OCI-M1 (cell line): ENCODE measurements around the gene LCN6.

Experiments
- DNase-seq: peaks from one replicate; lab custom pipeline; 2025; lab: John Stamatoyannopoulos, UW

The LCN6 gene

DNA sequence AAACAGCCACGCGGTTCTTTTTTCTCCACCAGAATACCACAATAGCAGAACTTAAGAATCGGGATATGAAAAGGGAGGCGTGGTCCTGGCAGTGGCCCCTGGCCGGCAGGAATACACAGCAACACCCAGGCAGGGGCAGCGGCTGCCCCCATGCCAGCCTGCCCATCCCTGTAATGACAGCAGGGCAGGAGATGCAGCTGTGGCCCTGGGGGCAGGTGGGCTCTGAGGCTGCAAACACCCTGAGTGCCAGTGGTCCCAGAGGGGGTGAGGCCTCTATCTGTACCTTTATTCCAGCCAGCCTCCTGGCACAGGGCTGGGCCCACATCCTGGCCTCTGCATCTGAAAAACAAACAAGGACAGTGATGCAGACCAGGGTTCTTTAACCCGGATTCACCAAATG, 23.6 kb downstream of the LCN6 start:
- no peak for DNase-seq

DNA sequence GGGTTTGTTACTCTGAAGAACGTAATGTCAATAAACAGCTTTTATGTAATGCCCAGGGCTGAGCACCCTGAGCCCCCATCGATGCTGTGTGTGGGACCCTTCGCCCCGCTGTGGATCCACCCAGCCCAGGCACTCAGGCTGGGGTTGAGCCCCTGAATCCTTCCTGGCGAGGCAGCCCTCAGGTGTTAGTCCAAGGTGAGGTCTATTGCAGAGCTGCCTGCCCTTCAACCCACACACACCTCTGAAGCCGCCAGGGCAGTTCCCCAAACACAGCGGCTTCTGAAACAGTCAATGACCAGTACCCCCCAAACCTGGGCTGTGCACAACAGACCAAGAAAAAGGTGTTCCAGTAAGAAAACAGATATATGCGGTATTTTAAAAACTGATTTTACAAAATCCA, 24.3 kb downstream of the LCN6 start:
- DNase-seq: no peak

DNA sequence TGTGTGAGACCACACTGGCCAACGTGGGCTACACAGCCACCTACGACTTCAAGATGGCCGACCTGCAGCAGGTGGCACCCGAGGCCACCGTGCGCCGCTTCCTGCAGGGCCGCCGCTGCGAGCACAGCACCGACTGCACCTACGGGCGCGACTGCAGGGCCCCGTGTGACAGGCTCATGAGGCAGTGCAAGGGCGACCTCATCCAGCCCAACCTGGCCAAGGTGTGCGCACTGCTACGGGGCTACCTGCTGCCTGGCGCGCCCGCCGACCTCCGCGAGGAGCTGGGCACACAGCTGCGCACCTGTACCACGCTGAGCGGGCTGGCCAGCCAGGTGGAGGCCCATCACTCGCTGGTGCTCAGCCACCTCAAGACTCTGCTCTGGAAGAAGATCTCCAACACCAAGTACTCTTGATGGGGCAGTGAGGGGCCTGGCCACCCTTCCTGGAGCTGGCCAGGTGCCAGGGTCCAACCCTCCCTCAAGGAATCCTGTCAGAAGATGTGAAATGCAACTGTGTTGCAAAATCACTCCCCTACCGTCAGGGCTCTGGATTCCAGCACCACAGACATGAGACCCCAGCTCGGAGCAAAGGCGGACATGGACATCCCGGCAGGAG, 24.9 kb downstream of the LCN6 start:
- no peak for DNase-seq

DNA sequence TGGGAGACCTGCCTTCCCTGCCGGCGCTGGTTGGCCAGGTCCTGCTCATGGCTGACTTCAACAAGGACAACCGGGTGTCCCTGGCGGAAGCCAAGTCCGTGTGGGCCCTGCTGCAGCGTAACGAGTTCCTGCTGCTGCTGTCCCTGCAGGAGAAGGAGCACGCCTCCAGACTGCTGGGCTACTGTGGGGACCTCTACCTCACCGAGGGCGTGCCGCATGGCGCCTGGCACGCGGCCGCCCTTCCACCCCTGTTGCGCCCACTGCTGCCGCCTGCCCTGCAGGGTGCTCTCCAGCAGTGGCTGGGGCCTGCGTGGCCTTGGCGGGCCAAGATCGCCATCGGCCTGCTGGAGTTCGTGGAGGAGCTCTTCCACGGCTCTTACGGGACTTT, 25.4 kb downstream of the LCN6 start:
- no peak for DNase-seq

DNA sequence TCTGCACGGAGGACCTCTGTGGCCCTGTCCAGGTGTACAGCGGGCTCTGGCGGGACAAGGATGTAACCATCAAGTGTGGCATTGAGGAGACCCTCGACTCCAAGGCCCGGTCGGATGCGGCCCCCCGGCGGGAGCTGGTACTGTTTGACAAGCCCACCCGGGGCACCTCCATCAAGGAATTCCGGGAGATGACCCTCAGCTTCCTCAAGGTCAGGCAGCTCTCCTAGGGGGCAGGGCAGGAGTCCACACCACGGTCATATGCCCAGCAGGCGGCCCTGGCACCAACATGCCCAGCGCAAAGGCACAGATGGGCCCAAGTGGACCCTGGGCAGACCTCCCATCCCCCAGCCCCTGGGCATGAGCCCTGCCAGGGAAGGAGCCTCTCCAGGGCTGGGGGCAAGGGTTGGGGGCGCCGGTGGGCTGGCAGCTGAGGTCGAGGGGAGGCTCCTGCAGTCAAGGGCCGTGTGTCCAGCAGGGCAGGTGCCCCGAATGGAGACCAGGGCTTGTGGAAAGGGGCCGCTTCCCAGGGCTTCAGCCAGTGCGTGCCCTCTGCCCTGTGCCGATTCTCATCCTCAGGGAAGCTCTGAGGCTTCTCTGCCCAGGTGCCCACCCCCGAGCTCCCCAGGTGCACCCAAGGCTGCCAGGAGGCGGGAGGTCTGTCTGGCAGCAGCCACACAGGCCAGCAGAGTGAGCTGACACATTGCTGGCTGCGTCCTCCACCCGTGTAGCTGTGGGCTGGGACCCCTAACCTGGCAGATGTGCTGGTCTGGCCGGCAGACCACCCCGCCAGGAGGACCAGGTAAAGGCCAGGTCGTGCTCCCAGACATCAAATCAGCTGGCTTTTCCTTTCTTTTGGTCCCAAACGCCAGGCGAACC, 26.0 kb downstream of the LCN6 start:
- no peak for DNase-seq

DNA sequence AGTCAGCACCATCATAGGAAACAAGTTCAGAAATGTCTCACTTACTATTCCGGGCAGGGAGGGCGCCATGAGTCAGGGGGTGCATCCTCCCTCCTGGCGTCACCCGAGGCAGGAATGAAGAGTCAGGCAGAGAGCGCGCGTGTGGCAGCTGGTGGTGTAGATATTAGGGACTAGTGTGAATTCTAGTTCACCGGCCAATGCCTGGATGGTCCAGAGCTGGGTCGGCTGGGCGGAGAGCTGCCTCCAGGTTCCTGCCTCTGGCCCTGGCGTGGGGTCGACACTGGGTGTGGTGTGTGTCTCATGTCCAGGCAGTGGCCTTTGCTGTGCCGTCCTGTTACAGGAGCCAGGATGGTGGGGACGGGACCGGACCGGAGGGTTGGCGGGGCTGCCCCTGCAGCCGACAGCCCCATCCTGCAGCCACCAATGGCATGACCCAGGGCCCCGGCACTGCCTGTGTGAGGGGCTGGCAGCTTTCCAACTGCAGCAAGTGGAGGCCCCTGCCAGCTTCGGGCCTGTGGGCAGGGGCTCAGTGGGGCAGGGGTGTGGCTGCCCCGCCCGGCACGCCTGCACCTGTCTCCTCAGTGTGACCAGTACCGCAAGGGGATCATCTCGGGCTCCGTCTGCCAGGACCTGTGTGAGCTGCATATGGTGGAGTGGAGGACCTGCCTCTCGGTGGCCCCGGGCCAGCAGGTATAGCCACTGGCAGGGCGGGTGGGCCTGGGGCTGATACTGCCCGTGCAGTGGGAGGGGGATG, 26.8 kb downstream of the LCN6 start:
- DNase-seq: no peak

DNA sequence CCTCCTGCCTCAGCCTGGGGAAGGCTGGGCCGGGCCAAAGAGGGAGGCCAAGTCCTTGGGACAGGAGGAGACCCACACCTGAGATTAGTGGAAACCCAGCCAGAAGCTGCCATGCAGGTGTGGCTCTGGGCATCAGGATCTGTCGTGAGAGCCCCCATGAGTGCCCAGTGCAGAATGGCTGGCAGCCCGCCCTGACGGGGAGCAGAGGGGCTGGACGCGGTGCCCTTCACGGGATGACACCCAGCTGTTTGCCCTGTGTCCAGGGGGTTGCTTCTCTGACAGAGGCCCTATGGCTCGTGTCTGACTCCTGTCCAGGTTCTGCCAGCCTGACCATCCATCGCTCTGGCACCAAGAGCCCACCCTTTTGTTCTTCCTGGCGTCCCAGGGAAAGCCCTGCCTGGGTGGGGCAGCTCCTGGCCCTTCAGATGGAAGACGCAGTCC, 27.4 kb downstream of the LCN6 start:
- no peak for DNase-seq

DNA sequence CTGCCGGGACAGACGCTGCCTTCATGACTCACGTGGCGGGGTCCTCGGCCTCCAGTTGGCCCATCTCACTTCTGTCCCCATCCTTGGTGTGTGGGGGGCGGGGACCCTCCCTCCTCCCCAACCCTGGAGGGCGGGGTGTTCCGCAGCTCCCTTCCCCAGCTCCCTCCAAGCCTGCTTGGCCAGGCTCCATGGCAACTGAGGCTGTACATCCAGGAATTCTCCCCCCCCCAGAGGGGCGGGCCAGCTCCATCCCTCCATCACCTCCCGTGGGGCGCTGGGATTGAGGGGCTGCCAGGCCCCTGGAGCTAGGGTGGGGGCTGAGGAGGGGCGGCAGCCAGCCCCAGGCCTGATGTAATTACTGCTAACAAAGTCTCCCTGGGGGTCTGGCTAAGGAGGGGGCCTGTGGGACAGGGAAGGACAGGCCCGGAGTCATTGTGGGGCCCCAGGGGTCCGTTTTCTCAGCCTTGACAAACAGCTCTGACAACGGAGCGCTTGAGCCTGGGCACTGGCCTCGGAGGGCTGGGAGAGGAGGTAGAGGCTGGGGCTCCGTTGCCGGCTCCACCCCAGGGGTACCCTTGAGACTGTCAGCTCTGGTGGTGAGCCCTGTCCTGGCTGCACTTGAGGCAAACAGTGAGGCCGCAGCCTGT, 28.0 kb downstream of the LCN6 start:
- no peak for DNase-seq

DNA sequence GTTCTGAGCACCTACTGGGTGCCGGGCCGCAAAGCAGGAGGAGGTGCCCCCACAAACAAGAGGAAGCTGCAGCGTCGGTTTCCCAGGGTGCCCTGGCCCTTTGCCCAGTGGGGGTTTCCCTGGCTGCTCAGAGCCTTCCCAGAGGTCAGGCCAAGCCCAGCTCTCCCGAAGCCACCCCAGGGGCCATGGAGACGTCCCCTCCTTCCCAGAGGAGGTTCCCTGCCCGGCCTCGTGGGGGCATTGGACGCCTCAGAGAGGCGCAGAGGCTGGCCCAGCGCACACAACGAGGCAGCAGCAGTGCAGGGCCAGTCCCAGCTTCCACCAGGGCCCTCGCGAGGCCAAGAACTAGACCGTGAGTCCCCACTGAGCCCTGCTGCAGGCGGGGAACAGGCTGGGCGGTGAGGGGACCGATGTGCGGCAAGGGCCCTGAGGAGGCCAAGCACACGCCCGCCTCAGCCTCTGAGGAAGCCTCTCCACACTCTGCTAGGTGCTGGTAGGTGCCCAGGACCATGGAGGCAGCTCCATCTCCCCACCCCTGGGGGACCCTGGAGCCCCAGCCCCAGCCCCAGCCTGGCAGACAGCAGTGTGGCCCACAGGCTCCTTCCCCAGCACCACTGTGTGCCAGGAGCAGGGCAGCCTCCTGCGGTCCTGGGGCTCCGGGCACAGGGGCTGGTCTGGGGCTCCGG, 29.0 kb downstream of the LCN6 start:
- DNase-seq: no peak

DNA sequence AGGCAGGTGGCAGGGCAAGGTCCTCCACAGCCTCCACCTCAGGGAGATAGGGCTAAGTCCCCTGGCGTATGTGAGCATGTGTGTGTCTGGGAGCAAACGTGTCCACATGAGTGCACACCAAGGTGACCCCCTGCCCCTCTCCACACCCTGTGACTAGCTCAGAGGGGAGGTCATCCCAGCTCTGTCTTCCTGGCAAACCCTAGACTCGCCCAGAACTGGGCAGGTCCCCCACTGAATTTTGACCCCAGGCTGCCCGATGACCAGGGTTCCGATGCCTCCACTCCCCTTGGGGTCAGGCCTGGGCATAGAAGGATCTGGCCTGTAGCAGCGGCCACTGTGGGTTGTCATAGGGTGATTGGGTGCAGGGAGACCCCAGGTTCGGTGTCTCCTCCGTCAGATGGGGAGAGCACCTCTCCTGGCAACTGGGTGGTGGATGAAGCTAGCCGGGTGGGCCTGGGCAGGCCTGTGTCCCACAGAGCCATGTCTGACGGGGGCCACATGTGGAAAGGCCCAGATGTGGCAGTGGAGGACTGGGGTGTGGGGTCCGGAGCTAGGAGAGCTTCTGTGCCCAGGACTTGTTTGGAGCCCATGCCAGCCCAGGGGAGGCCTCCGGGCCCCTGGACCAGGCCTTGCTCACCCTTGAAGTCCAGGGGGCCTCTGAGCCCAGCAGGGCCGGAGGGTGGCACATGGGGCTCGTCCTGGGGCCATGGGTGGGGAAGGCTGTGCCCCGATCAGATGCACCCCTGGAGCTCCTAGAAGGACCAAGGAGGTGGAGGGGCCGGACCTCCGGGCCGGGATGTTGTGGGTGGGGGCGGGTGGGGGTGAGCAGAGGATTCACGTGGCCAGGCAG, 29.8 kb downstream of the LCN6 start:
- DNase-seq: no peak

DNA sequence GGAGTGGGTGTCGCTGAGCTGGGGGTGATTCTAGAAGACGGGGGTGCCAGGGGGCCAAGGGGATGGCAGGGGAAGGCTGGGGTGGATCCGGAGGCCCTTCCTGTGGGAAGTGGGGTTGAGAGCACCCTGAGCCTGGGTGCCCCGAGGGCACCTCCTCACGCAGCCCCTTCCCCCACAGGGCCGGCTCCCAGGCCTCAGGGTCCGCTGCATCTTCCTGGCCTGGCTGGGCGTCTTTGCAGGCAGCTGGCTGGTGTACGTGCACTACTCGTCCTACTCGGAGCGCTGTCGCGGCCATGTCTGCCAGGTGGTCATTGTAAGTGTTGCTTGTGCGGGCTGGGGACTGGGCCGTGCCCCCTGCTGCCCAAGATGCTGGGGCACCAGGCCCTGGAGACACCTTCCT, 30.9 kb downstream of the LCN6 start:
- no peak for DNase-seq

DNA sequence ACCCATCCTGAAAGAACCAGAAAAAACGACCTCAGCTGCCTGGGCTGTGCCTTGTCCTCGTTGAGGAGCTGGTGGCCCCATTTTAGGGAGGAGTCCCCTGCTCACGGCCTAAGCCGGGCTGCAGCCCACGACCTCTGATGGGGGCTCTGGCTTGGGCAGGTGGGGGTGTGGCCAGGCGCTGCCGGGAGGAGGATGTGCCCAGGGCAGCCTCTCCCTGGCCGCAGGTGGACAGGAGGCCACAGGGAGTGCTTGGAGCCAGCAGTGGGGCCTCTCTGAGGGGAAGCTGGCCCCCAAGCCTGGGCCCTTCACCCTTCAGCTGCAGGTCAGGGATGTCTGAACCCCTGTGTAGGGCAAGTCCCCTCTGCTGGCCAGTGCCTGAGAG, 33.4 kb downstream of the LCN6 start:
- DNase-seq: no peak

DNA sequence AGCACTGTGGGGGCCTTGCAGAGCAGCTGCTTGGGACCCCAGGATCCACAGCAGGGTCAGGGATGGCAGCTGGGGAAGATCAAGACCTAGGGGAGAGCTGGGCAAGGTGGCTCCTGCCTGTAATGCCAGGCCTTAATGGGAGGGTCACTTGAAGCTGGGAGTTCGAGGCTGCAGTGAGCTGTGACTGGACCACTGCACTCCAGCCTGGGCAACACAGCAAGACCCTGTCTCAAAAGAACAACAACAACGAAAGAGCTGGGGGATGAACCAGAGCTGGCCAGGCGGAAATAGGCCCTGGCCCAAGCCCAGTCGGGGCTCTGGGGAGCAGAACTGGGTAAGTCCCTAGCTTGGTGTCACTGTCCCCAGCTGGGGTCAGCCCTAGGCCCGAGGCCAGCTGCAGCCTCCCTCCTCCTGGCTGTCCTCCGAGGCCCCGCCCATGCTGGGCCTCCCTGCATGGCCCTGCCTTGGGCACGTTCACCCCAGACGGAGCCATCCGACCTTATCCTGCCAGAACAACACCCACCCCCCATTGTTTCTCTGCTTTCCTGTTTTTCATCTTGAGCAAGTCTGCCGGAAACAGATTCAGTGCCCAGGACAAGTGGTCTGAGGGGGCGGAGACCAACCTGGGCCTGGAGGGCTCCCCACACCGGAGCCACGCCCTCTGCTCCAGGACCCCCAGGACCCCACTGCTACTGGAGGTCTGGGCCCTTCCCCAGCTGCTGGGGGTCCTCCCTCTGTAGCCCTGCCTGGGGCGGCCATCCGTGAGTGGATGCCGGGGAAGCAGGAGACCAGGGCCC, 34.0 kb downstream of the LCN6 start:
- no peak for DNase-seq

DNA sequence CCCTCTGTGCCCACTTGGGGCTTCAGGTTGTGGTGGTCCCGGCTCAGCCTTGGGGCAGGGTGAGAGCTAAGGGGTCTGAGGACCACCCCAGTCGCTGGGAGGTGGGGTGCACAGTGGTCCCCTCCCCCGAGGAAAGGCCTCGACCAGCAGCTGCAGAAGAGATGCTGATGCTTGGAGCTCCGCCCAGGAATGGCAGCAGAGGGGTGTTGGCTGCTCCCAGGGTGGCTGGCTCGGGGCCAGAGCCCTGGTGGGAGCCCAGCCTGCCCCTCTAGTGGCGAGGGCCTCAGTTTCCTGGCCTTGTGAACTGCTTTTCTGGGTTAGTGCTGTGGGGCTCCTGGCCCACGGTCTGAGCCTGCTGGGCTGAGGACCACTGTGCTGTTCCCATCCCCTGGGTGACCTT, 34.8 kb downstream of the LCN6 start:
- DNase-seq: no peak

DNA sequence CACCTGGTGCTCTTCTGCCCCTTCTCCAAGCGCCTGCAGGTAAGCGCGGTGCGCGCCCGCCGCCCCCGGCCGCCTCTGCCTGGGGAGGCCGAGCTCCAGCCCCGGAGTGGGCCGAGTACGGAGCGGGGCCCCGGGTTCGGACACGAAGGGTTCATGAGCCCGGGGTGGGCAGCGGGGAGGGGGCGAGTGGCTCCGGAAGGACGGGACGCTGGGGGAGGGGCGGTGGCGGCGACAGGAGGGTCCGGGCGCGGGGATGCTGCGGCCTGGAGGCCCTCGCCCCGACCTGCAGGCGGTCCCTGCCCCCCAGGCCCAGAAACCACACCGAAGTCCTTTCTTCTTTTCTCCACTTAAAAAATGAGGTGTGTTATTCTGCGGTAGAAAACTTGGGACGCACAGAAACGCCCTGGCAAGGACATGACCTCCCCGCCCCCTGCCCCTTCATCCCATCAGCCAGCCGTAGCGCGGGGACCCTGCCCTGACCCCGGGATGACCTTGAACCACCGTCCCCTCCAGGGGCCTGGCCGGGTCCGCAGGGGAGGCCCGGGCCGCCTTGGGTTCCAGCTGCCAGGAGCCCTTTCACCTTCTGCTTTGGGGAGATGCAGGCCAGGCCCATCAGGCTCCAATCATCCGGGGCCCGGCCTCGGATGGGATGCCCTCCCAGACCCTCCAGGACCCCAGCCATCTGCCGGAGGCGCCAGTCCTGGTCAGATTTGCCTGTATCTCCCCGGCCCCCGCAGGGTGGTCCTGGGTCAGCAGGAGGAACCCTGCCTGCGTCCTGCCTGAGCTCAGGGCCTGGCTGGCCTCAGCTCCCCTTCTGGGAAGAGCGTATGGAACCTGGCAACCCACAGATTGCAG, 35.4 kb downstream of the LCN6 start:
- DNase-seq: no peak

DNA sequence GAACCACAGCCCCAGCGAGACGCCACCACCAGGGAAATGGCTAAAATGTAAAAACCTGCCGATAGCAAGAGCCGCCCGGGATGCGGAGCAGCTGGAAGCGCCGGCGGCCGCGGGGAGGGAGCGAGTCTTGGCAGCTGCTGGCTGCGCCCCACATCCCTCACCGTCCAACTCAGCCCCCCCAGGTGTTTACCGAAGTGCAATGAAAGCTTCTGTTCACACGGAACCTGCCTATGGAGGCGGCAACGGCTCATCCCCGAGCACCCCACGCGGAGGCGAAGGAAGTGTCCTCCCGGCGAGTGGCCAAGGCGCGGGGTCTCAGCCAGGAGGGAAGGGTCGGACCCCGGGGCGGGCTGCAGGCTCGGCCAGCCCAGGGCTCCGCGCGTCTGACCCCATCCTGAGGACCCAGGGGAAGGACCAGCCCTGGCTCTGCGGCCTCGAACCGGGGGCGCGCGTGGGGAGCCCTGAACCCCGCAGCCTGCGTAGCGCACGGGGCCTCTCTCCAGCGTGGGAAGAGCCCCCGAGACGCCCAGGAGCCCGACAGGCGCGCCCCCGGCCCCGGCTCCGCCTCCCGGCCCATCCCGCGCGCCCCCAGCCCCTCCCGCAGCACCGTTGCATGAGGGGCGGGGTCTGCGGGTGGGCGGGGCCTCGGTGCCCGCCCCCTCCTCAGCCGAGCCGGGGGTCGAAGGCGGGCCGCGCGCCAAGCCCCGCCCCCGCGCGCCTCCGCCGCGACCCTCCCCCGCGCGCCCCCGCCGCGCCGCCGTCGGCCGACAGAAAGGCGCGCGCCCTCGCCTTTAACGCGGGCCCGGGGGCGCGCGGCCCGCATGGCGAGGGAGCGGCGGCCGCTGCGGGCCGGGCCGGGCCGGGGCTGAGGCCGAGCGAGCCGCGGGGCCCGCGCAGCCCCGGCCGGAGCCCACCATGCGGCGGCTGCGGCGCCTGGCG, 36.3 kb downstream of the LCN6 start, which contains the start of gene DIPK1B:
TSS of gene DIPK1B (plus strand) at position 822 of the 939 bp plus-strand sequence. CDS start at position 916, 94 bp downstream.
- peak; percentile 9 for DNase-seq

DNA sequence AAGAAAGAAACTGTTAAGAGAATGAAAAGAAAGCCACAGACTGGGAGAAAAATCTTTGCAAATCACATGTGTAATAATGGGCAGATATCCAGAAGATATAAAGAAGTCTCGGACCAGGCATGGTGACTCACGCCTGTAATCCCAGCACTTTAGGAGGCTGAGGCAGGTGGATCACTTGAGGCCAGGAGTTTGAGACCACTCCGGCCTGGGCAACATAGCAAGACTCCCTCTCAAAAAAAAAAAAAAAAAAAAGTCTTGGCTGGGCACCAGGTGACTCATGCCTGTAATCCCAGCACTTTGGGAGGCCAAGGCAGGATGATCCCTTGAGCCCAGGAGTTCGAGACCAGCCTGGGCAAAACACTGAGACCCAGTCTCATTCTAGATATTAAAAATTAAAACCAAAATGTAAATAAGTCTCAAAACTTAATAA, 37.1 kb downstream of the LCN6 start:
- DNase-seq: peak; percentile 20

DNA sequence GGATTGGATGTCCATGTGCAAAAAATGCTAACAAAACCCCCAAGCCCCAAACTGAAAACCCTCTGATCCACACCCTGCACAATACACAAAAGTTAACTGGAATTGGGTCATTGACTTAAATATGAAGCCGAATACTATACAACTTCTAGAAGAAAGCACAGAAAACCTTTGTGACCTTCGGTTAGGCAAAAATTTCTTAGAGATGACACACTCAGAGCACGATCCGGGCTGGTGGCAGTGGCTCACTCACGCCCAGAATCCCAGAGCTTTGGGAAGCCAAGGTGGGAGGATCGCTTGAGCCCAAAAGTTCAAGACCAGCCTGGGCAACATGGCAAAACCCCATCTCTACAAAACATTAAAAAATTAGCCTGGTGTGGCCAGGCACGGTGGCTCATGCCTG, 37.8 kb downstream of the LCN6 start:
- DNase-seq: no peak
